ENCODE results near the gene ASGR2.
"Not testable (repeated sequence)": the region's sequence is repeated elsewhere in the genome, so short reads cannot be mapped to it uniquely, and the experiment has no call there.

ASGR2 gene

DNA sequence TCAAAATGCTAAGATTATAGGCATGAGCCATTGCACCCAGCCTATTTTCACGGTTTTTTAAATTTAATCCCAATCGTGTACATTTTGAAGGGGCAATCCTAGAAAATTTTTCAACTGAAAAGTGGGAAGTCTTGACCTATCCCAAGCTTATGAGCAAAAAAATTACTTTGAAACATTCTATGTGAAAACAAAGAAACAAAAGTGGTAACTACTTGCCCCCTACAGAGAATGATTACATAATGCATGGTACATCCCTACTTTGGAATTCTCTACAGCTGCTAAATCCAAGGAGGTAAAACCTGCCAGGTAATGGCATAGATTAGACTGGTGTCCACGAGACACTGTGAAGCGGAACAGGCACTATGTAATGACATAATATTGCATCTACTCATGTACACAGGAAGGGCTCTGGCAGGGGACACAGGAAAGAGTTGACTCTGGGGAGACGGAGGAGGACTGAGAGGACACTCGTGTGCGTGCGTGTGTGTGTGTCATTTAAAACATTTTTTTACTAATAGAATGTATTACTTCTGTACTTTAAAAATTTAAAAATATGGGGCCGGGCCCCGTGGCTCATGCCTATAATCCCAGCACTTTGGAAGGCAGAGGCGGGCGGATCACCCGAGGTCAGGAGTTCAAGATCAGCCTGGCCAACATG is 15.7 kb downstream of the ASGR2 start:
- DNase-seq = no peak

- DNase-seq = no peak
These were observed 16.7 kb downstream of the ASGR2 start for GRCh38 chr17:7097940-7098339.

DNA sequence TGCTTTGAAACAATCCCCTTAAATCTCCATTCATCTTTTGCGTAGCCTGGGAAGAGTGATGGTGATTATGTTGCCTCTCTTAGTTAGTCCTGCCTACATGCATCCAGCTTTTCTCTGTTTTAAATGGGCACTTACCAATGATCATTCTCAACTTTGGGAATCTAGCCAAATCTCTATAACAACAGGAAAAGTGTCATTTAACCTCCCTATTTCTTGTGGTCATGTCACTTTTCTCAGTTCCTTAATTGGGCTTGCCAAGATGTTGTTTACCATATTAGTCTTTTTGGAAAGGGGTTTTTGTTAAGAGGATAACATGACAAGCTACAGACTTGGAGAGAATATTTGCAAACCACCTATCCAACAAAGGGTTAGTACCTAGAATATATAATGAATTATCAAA is 19.0 kb downstream of the ASGR2 start:
- DNase-seq = no peak

- no peak for DNase-seq
These were observed 20.0 kb downstream of the ASGR2 start for GRCh38 chr17:7094652-7095019.

GRCh38 chr17:7091311-7092005 is 23.2 kb downstream of the ASGR2 start:
- DNase-seq = not testable (repeated sequence)

DNA sequence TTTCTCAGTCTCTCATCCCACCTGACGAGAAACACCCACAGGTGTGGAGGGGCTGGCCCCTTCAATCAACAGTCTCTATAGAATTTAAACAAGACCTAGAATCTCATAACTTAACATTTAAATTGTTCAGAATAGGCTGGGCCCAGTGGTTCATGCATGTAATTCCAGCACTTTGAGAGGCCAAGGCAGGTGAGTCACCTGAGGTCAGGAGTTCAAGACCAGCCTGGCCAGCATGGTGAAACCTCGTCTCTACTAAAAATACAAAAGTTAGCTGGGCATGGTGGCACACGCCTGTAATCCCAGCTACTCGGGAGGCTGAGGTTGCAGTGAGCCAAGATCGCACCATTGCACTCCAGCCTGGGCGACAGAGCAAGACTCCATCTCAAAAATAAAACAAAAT is 25.1 kb downstream of the ASGR2 start:
- not testable (repeated sequence) for DNase-seq

DNA sequence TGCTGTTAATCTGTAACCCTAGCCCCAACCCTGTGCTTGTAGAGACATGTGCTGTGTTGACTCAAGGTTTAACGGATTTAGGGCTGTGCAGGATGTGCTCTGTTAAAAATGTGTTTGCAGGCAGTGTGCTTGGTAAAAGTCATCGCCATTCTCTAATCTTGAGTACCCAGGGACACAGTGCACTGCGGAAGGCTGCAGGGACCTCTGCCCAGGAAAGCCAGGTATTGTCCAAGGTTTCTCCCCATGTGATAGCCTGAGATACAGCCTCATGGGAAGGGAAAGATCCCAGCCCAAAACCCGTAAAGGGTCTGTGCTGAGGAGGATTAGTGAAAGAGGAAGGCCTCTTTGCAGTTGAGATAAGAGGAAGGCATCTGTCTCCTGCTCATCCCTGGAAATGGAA is 26.2 kb downstream of the ASGR2 start:
- not testable (repeated sequence) for DNase-seq

DNA sequence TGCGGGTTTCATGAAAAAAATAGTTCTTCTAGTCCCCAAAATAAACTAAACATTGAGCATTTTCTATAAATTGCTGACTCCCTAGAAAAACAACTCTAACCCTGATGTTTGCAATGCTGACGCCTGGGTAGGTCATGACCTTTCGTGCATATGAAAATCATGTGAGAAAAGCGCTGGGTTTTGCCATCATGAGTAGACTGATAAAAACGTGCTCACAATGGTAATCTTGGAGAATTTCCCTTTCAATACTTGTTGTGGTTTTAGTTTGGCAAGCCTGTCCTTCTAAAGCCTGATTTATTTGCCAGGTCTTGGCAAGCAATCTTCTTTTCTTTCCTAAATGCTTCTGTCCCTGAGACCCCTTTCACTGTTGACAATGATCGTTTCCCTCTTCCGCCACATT is 30.5 kb downstream of the ASGR2 start:
- no peak for DNase-seq

- DNase-seq = no peak
These were observed 31.0 kb downstream of the ASGR2 start for GRCh38 chr17:7083592-7083991.

DNA sequence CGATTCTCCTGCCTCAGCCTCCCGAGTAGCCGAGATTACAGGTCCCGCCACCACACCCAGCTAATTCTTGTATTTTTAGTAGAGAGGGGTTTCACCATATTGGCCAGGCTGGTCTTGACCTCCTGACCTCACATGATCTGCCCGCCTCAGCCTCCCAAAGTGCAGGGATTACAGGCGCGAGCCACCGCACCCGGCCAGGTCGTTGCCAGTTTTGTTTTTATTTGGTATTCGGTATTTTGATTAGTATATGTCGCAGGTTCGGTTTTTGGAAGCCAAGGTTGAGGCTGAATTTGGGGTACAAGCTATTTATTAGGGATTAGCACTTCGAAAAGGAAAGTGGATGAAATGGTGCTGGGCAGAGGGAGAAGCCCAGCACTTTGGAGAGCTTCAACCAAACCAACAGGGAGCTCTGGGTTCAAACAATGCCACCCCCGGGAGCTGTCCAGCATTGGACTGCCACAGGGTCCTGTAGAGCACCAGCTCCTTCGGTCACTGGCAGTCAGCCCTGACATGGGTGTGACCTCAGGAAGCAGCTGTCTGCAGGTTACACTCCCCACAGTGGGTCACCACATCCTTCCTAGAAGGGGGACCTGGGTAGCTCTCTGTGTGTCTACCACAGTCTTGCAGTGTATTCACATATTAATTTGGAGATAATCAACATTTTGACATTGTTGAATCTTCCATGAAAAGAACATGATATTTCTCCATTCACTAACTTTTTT is 33.1 kb downstream of the ASGR2 start:
- no peak for DNase-seq

- no peak for DNase-seq
These were observed 34.1 kb downstream of the ASGR2 start for GRCh38 chr17:7080456-7081041.

- DNase-seq = no peak
These were observed 34.8 kb downstream of the ASGR2 start, which contains the start of gene CLEC10A for GRCh38 chr17:7079581-7080455. Gene CLEC10A, minus strand, starts transcription at chr17:7080251. Its CDS starts 1,439 bp downstream, at chr17:7078812.

DNA sequence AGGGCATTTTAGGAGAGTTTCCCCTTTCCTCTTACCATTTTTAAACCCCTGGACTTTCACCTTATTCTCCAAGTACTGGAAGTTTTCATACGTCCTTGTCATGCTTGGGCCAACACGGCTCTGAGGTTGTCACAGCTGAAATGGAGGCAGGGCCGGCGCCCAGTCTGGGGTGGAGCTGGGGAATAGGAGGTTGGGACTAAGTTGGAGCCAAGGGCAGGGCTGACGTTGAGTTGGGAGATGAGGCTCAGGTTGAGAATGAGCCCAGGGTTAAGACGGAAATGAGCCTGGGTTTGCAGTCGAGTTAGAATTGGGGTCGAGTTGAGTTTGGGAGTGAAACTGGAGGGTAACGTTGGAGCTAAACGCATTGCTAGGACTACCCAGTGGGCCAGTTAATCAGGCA is 35.9 kb downstream of the ASGR2 start:
- DNase-seq = no peak

DNA sequence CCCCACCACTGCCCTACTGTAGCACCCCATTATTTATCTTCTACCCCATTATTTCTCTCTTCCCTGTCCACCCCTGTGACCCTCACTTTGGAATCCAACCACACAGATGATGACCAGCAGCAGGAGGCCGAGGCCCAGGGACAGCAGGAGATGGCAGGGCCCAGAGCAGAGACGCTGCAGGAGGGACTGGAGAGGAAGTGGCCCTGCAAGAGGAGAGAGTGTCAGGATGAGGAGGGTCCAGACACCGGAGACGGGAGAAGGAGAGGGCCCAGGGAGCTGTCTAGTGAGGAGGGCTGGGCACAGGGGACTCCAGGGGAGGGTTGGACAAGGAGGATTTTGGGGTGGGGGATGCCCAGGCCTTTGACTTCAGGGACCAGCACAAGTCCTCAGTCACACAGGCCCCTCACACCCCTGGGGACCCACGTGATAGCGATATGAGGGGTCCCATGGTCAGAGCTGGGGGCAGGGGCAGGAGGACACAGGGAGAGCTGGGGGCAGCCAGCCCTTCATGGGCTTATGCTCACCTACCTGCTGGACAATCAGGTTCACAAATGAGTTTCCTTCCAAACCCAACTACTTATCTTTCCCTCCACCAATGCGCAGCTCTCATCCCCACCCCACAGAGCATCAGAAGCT is 36.6 kb downstream of the ASGR2 start:
- DNase-seq = no peak

- no peak for DNase-seq
These were observed 39.7 kb downstream of the ASGR2 start for GRCh38 chr17:7074931-7075330.

GRCh38 chr17:7072406-7072805 is 42.2 kb downstream of the ASGR2 start:
- no peak for DNase-seq

DNA sequence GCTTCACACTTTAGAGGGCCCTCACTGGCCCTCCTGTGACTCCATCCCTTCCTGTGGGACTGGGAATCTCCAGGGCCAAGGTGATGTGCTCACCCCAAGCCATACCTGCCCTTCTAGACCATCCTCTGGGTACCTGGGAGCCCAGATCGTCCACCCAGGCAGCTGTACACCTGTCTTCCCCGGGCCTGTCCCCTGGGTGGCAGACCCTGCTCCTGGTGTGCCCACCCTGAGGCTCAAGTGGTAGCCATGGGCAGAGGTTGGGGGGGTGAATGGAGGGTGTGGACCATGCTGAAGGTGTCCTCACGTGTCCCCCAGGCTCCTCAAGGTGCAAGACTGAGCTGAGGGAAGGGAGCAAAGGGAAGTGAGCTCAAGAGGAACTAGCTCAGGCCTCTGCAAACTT is 43.9 kb downstream of the ASGR2 start:
- no peak for DNase-seq

DNA sequence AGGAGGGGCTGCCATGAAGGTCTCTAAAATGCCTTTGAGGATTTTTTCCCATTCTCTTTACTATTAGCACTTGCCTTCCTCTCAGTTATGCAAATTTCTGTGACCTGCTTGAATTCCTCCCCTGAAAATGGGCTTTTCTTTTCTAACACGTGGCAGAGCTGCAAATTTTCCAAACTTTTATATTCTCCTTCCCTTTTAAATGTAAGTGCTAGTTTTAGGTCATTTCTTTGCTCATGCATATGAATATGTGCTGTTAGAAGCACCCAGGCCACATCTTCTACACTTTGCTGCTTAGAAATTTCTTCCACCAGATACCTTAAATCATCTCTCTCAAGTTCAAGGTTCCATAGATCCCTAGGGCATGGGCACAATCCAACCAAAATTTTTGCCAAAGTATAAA is 46.4 kb downstream of the ASGR2 start:
- DNase-seq = no peak

DNA sequence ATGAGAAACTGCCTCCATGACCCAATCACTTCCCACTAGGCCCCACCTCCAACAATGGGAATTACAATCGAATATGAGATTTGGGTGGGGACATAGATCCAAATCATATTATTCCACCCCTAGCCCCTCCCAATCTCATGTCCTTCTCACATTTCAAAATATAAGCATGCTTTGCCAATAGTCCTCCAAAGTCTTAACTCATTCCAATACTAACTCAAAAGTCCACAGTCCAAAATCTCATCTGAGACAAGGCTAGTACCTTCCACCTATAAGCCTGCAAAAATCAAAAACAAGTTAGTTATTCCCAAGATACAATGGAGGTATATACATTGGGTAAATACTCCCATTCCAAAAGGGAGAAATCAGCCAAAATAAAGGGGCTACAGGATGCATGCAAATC is 47.4 kb downstream of the ASGR2 start:
- DNase-seq = no peak

GRCh38 chr17:7064261-7064660 is 50.4 kb downstream of the ASGR2 start:
- no peak for DNase-seq

DNA sequence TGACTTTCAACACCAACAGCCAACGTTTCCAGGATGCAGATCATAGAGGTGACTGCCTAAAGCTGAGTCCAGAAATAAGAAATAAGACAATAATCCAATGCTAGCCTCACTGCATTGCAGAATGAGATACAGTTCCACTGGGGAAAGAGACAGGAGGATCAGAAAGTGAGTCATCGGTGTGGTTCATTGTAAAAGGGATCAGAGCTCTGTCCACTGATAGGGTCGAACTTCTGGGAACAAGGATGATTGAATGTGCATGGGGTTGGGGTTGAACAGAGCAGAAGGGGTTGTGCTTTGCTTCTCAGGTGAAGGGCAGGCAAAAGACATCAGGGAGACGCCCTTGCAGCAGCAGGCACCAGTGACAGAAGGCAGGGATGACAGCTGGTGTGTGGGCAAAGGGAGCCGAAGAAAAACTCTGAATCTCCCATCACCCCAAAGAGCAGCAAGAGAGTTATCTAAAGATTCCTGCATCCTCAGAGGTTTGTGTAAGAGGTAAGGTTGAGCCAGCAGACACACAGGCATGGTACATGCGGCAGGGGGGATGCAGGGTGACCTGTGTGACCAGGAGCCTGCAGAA is 51.0 kb downstream of the ASGR2 start:
- no peak for DNase-seq
